Activated naive CD4-positive, alpha-beta T cell treated with anti-CD3 and anti-CD28 coated beads, Interleukin-2, amount 10 ng/mL, durations not matched to agents 7 days and 5 days (primary cell): Measurements from ENCODE around the gene PSD.

ENCODE experiments used
- CTCF ChIA-PET: fragments of 350-600 bp; sonication (Branson Sonifier 250); formaldehyde crosslinking; loops from one replicate; lab custom pipeline; 2021; ENCODE audit warnings: antibody characterized with exemption; lab: Charles Lee
- DNase-seq: peaks from one replicate; pipeline ENCODE4 v3.0.0-alpha.2; 2020
- H3K27ac Mint-ChIP-seq: one replicate; pipeline ENCODE4 v1.8.0; 2021; ENCODE audit warnings: mild to moderate bottlenecking, moderate library complexity, mixed read lengths
- H3K27me3 Mint-ChIP-seq: one replicate; pipeline ENCODE4 v1.8.0; 2021; ENCODE audit warnings: mild to moderate bottlenecking, mixed read lengths
- H3K36me3 Mint-ChIP-seq: one replicate; pipeline ENCODE4 v1.8.0; 2021; ENCODE audit warnings: mixed read lengths
- H3K4me1 Mint-ChIP-seq: one replicate; pipeline ENCODE4 v1.8.0; 2021; ENCODE audit warnings: mixed read lengths
- H3K4me3 Mint-ChIP-seq: one replicate; pipeline ENCODE4 v1.8.0; 2021; ENCODE audit warnings: mild to moderate bottlenecking, moderate library complexity, mixed read lengths
- H3K9me3 Mint-ChIP-seq: one replicate; pipeline ENCODE4 v1.8.0; 2021; ENCODE audit warnings: mixed read lengths

PSD gene

GRCh38 chr10:102358712-102359382 lies 59.7 kb downstream of the PSD start:
- Mint-ChIP-seq H3K27ac (no peak overlapping the region), H3K4me1 (peaks cover 12% of the 10 kb centered on the region), H3K27me3 (no peaks in the 10 kb centered on the region), H3K9me3 (no peaks in the 10 kb centered on the region), H3K36me3 (peaks cover 59% of the 10 kb centered on the region), H3K4me3 (no peak overlapping the region)
- no peak for DNase-seq
- CTCF ChIA-PET, result interaction anchor here (0.6 to 19.4 kb wide), 3 partner anchors 9 to 223 kb away, joined by 3 to 693 read pairs (median 5); partner anchors contain the start of genes ELOVL3 and PITX3

GRCh38 chr10:102354451-102354850 lies 64.1 kb downstream of the PSD start:
- Mint-ChIP-seq H3K4me1 (peaks cover 12% of the 10 kb centered on the region), H3K27ac (no peak overlapping the region), H3K4me3 (no peak overlapping the region), H3K9me3 (no peaks in the 10 kb centered on the region), H3K27me3 (no peaks in the 10 kb centered on the region), H3K36me3 (peaks cover 42% of the 10 kb centered on the region)
- CTCF ChIA-PET, result interaction anchor here (1.0 to 19.4 kb wide), 5 partner anchors 7 to 242 kb away, joined by 3 to 693 read pairs (median 5); partner anchors contain the start of genes ELOVL3 and PITX3
- no peak for DNase-seq
